HCT116 (cell line): ENCODE measurements around the gene UBE2O.

Experiments
- ATF3 ChIP-seq: IDR thresholded peaks from 2 replicates; pipeline ENCODE4 v1.6.1; 2012
- CEBPB ChIP-seq: IDR thresholded peaks from 2 replicates; pipeline ENCODE4 v1.6.1; 2012; ENCODE audit warnings: low read depth
- CTCF ChIP-seq, 3 experiments: fragments of 200-600 bp in 1 of 3; sonication (generic) in 1 of 3; IDR thresholded peaks in 2 of 3; conservative IDR thresholded peaks in 1 of 3; 2 replicates each; pipeline ENCODE4 v1.5.1; 2012 to 2017; ENCODE audit warnings: low read depth in 2 of 3, low read length in 2 of 3, antibody characterized with exemption in 1 of 3, borderline replicate concordance in 1 of 3, control low read depth in 1 of 3, mild to moderate bottlenecking in 1 of 3, mixed read lengths in 1 of 3, mixed run types in 1 of 3, moderate library complexity in 1 of 3; ENCODE audit not compliant: insufficient read depth in 1 of 3
- EZH2 ChIP-seq: fragments of 200-600 bp; sonication (generic); IDR thresholded peaks from 2 replicates; pipeline ENCODE4 v1.6.1; 2017; ENCODE audit warnings: antibody characterized with exemption, mixed run types
- EZH2phosphoT487 ChIP-seq: fragments of 200-600 bp; IDR thresholded peaks from 2 replicates; pipeline ENCODE4 v1.6.1; 2018; ENCODE audit warnings: antibody characterized with exemption, borderline replicate concordance
- FOSL1 ChIP-seq: IDR thresholded peaks from 2 replicates; pipeline ENCODE4 v1.6.1; 2012; ENCODE audit warnings: low read depth
- JUND ChIP-seq: IDR thresholded peaks from 2 replicates; pipeline ENCODE4 v1.6.1; 2012
- MAX ChIP-seq: IDR thresholded peaks from 2 replicates; pipeline ENCODE4 v1.6.1; 2012
- POLR2A ChIP-seq: IDR thresholded peaks from 2 replicates; pipeline ENCODE4 v1.7.0; 2011; ENCODE audit warnings: borderline replicate concordance; ENCODE audit not compliant: insufficient read depth, insufficient read length; ENCODE audit errors: extremely low read depth
- POLR2AphosphoS5 ChIP-seq: IDR thresholded peaks from 2 replicates; pipeline ENCODE4 v1.6.1; 2011; ENCODE audit warnings: mild to moderate bottlenecking, low read depth, low read length, moderate library complexity
- SIN3A ChIP-seq: IDR thresholded peaks from 2 replicates; pipeline ENCODE4 v1.6.1; 2012; ENCODE audit warnings: low read depth
- SP1 ChIP-seq: IDR thresholded peaks from 2 replicates; pipeline ENCODE4 v1.6.1; 2012; ENCODE audit warnings: low read depth
- SRF ChIP-seq: IDR thresholded peaks from 2 replicates; pipeline ENCODE4 v1.6.1; 2012; ENCODE audit warnings: low read depth
- TF ChIP-seq, protein P1 (sequence below): IDR thresholded peaks from 2 replicates; pipeline ENCODE4 v1.6.1; 2012; ENCODE audit warnings: low read depth

GRCh38 chr17:76469076-76469990 lies 16.4 kb upstream of the UBE2O start:
- TF ChIP-seq CTCF (IDR thresholded peaks at IDR 0.05 in 2 of 3, conservative IDR thresholded peaks at IDR 0.05 in 1 of 3; ENCODE audit: borderline replicate concordance in 1 of 3, insufficient read depth in 1 of 3, low read depth in 2 of 3, low read length in 2 of 3) (no peak), EZH2phosphoT487 (no peak), POLR2A (no peak), SIN3A (no peak), SP1 (no peak), CEBPB (no peak), MAX (no peak), ATF3 (no peak), FOSL1 (no peak), EZH2 (no peak), SRF (no peak), JUND (no peak), POLR2AphosphoS5 (no peak)
- TF ChIP-seq, protein P1, sequence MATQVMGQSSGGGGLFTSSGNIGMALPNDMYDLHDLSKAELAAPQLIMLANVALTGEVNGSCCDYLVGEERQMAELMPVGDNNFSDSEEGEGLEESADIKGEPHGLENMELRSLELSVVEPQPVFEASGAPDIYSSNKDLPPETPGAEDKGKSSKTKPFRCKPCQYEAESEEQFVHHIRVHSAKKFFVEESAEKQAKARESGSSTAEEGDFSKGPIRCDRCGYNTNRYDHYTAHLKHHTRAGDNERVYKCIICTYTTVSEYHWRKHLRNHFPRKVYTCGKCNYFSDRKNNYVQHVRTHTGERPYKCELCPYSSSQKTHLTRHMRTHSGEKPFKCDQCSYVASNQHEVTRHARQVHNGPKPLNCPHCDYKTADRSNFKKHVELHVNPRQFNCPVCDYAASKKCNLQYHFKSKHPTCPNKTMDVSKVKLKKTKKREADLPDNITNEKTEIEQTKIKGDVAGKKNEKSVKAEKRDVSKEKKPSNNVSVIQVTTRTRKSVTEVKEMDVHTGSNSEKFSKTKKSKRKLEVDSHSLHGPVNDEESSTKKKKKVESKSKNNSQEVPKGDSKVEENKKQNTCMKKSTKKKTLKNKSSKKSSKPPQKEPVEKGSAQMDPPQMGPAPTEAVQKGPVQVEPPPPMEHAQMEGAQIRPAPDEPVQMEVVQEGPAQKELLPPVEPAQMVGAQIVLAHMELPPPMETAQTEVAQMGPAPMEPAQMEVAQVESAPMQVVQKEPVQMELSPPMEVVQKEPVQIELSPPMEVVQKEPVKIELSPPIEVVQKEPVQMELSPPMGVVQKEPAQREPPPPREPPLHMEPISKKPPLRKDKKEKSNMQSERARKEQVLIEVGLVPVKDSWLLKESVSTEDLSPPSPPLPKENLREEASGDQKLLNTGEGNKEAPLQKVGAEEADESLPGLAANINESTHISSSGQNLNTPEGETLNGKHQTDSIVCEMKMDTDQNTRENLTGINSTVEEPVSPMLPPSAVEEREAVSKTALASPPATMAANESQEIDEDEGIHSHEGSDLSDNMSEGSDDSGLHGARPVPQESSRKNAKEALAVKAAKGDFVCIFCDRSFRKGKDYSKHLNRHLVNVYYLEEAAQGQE = no peak
